Type B pancreatic cell (in vitro differentiated cells): Measurements from ENCODE around the gene CSTPP1. TPM values are rescaled to one million over a fixed set of nuclear protein-coding genes. Genes with fewer than 3 reads are reported as not detected.
"Not testable (repeated sequence)": the region's sequence is repeated elsewhere in the genome, so short reads cannot be mapped to it uniquely, and the experiment has no call there.

Experiments
- DNase-seq: peaks from one replicate; pipeline ENCODE4 v3.0.0; 2021; ENCODE audit warnings: mixed read lengths; ENCODE audit not compliant: unreplicated experiment; ENCODE audit errors: extremely low spot score
- H3K27ac Mint-ChIP-seq: 2 replicates; pipeline ENCODE4 v1.8.0; 2021; ENCODE audit warnings: mild to moderate bottlenecking, mixed read lengths
- H3K27me3 Mint-ChIP-seq: 2 replicates; pipeline ENCODE4 v1.8.0; 2021; ENCODE audit warnings: mixed read lengths
- H3K36me3 Mint-ChIP-seq: 2 replicates; pipeline ENCODE4 v1.8.0; 2021; ENCODE audit warnings: mixed read lengths
- H3K4me1 Mint-ChIP-seq: one replicate; pipeline ENCODE4 v1.8.0; 2021; ENCODE audit warnings: mixed read lengths; ENCODE audit not compliant: unreplicated experiment
- H3K4me3 Mint-ChIP-seq: 2 replicates; pipeline ENCODE4 v1.8.0; 2021; ENCODE audit warnings: mild to moderate bottlenecking, mixed read lengths
- H3K9me3 Mint-ChIP-seq: 2 replicates; pipeline ENCODE4 v1.8.0; 2021; ENCODE audit warnings: mixed read lengths
- CTCF ChIP-seq: fragments of 200-600 bp; sonication (generic); conservative IDR thresholded peaks from 2 replicates; pipeline ENCODE4 v1.5.0; 2021; ENCODE audit warnings: antibody characterized with exemption, mild to moderate bottlenecking
- total RNA-seq: library from RNA; stranded (reverse); gene quantifications from 2 replicates; pipeline ENCODE4 v1.2.1, GENCODE V29; 2021; ENCODE audit warnings: low replicate concordance

The CSTPP1 gene
- total RNA-seq, 1 donor from 2014 or later, result 44.4 TPM

- Mint-ChIP-seq H3K36me3 (peaks cover 5% of the 10 kb centered on the region), H3K9me3 (no peaks in the 10 kb centered on the region), H3K27me3 (no peaks in the 10 kb centered on the region), H3K27ac (no peak overlapping the region), H3K4me1 (peaks cover 11% of the 10 kb centered on the region), H3K4me3 (no peak overlapping the region)
- TF ChIP-seq CTCF, result no peak
- no peak for DNase-seq
Measured at GRCh38 chr11:47093541-47093940, 157.0 kb downstream of the CSTPP1 start.

GRCh38 chr11:47096871-47097270, 160.3 kb downstream of the CSTPP1 start:
- H3K4me1 Mint-ChIP-seq, result peaks cover 29% of the 10 kb centered on the region
- not testable (repeated sequence) for H3K4me3 Mint-ChIP-seq, DNase-seq, H3K9me3 Mint-ChIP-seq, H3K36me3 Mint-ChIP-seq, H3K27ac Mint-ChIP-seq, H3K27me3 Mint-ChIP-seq

- not testable (repeated sequence) for H3K36me3 Mint-ChIP-seq, H3K9me3 Mint-ChIP-seq, DNase-seq, H3K27ac Mint-ChIP-seq, H3K27me3 Mint-ChIP-seq, H3K4me3 Mint-ChIP-seq
- H3K4me1 Mint-ChIP-seq, result peaks cover 35% of the 10 kb centered on the region
Measured at GRCh38 chr11:47098223-47098622, 161.7 kb downstream of the CSTPP1 start.

GRCh38 chr11:47099214-47099917, 162.8 kb downstream of the CSTPP1 start:
- H3K9me3 Mint-ChIP-seq, result no peaks in the 10 kb centered on the region
- H3K36me3 Mint-ChIP-seq, result peaks cover 5% of the 10 kb centered on the region
- no peak for DNase-seq
- H3K27ac Mint-ChIP-seq, result peak overlapping the region; percentile 24
- no peaks in the 10 kb centered on the region for H3K27me3 Mint-ChIP-seq
- H3K4me1 Mint-ChIP-seq, result peaks cover 40% of the 10 kb centered on the region
- H3K4me3 Mint-ChIP-seq, result peak overlapping the region; percentile 13
- no peak for TF ChIP-seq CTCF

- H3K27ac Mint-ChIP-seq, result no peak overlapping the region
- no peak for DNase-seq
- H3K36me3 Mint-ChIP-seq, result peaks cover 5% of the 10 kb centered on the region
- peaks cover 42% of the 10 kb centered on the region for H3K4me1 Mint-ChIP-seq
- H3K4me3 Mint-ChIP-seq, result no peak overlapping the region
- no peaks in the 10 kb centered on the region for H3K9me3 Mint-ChIP-seq
- no peaks in the 10 kb centered on the region for H3K27me3 Mint-ChIP-seq
- no peak for TF ChIP-seq CTCF
Measured at GRCh38 chr11:47099918-47100315, 163.4 kb downstream of the CSTPP1 start.

- DNase-seq, result no peak
- no peak overlapping the region for H3K4me3 Mint-ChIP-seq
- H3K36me3 Mint-ChIP-seq, result peaks cover 3% of the 10 kb centered on the region
- H3K27ac Mint-ChIP-seq, result no peak overlapping the region
- peaks cover 41% of the 10 kb centered on the region for H3K4me1 Mint-ChIP-seq
- H3K27me3 Mint-ChIP-seq, result no peaks in the 10 kb centered on the region
- no peaks in the 10 kb centered on the region for H3K9me3 Mint-ChIP-seq
- TF ChIP-seq CTCF, result no peak
Measured at GRCh38 chr11:47101406-47101805, 164.8 kb downstream of the CSTPP1 start.
